NCI-H226 (cell line): ENCODE data around the gene HSP90AB1.

ENCODE experiments used
- DNase-seq: peaks from one replicate; pipeline ENCODE4 v3.0.0-alpha.2; 2015

HSP90AB1 gene

GRCh38 chr6:44292661-44293365, 45.9 kb downstream of the HSP90AB1 start:
- DNase-seq, result no peak

GRCh38 chr6:44294832-44295791, 48.2 kb downstream of the HSP90AB1 start:
- no peak for DNase-seq

GRCh38 chr6:44297063-44298038, 50.5 kb downstream of the HSP90AB1 start:
- no peak for DNase-seq

GRCh38 chr6:44298055-44298803, 51.3 kb downstream of the HSP90AB1 start:
- DNase-seq, result no peak

GRCh38 chr6:44298864-44299263, 52.0 kb downstream of the HSP90AB1 start:
- DNase-seq, result no peak

- no peak for DNase-seq
Observed at GRCh38 chr6:44300292-44300823, 53.5 kb downstream of the HSP90AB1 start.

- DNase-seq, result no peak
Observed at GRCh38 chr6:44301106-44301505, 54.2 kb downstream of the HSP90AB1 start.

- no peak for DNase-seq
Observed at GRCh38 chr6:44301782-44302564, 55.1 kb downstream of the HSP90AB1 start.

- DNase-seq, result no peak
Observed at GRCh38 chr6:44302856-44303255, 56.0 kb downstream of the HSP90AB1 start.
